HFF-Myc (cell line): ENCODE results near the gene POLR1D.

Experiments used
- DNase-seq: peaks from one replicate; pipeline ENCODE4 v3.0.0-alpha.2; 2011; ENCODE audit warnings: low read depth; ENCODE audit errors: extremely low read depth
- H3K4me3 ChIP-seq: replicated peaks from 2 replicates; pipeline ENCODE4 v1.5.1; 2011; ENCODE audit warnings: low read depth, mild to moderate bottlenecking, control low read depth, low read length
- CTCF ChIP-seq: IDR thresholded peaks from 2 replicates; pipeline ENCODE4 v1.5.1; 2012; ENCODE audit warnings: mild to moderate bottlenecking, low read depth, low read length, control low read depth; ENCODE audit errors: missing control alignments

Gene POLR1D

GRCh38 chr13:27643334-27644132 is 21.8 kb downstream of the POLR1D start:
- DNase-seq = no peak
- no peak overlapping the region for H3K4me3 ChIP-seq
- no peak for TF ChIP-seq CTCF

- TF ChIP-seq CTCF = no peak
- DNase-seq = peak; percentile 31
- H3K4me3 ChIP-seq = no peak overlapping the region
Observed at GRCh38 chr13:27644302-27644701, 22.6 kb downstream of the POLR1D start.

- no peak overlapping the region for H3K4me3 ChIP-seq
- TF ChIP-seq CTCF = no peak
- DNase-seq = no peak
Observed at GRCh38 chr13:27650312-27650711, 28.6 kb downstream of the POLR1D start.

GRCh38 chr13:27654059-27654458 is 32.4 kb downstream of the POLR1D start:
- H3K4me3 ChIP-seq = no peak overlapping the region
- DNase-seq = no peak
- no peak for TF ChIP-seq CTCF

- DNase-seq = no peak
- no peak for TF ChIP-seq CTCF
- H3K4me3 ChIP-seq = no peak overlapping the region
Observed at GRCh38 chr13:27654816-27655215, 33.1 kb downstream of the POLR1D start.

GRCh38 chr13:27657724-27658123 is 36.0 kb downstream of the POLR1D start:
- no peak for DNase-seq
- no peak overlapping the region for H3K4me3 ChIP-seq
- TF ChIP-seq CTCF = no peak

GRCh38 chr13:27658546-27658945 is 36.9 kb downstream of the POLR1D start:
- no peak for DNase-seq
- H3K4me3 ChIP-seq = no peak overlapping the region
- TF ChIP-seq CTCF = no peak
